Dendritic cell treated with granulocyte-macrophage colony-stimulating factor and Interleukin-4, amounts not matched to agents 40 ng/mL and 50 ng/mL, for 4 days (primary cell): Measurements from ENCODE around the gene ITPK1.

Experiments used
- H3K27ac Mint-ChIP-seq: one replicate; pipeline ENCODE4 v1.8.0; 2022; ENCODE audit warnings: mild to moderate bottlenecking, mixed read lengths
- H3K27me3 Mint-ChIP-seq: one replicate; pipeline ENCODE4 v1.8.0; 2022; ENCODE audit warnings: mild to moderate bottlenecking, mixed read lengths
- H3K36me3 Mint-ChIP-seq: one replicate; pipeline ENCODE4 v1.8.0; 2022; ENCODE audit warnings: low read depth, mixed read lengths
- H3K4me1 Mint-ChIP-seq: one replicate; pipeline ENCODE4 v1.8.0; 2022; ENCODE audit warnings: low read depth, mixed read lengths
- H3K4me3 Mint-ChIP-seq: one replicate; pipeline ENCODE4 v1.8.0; 2022; ENCODE audit warnings: mild to moderate bottlenecking, moderate library complexity, mixed read lengths
- H3K9me3 Mint-ChIP-seq: one replicate; pipeline ENCODE4 v1.8.0; 2022; ENCODE audit warnings: mixed read lengths
- intact Hi-C: fragments of 100-400 bp; cut with micrococcal nuclease; formaldehyde crosslinking; loops from one replicate; pipeline ENCODE4 v1.15.0; 2022

The ITPK1 gene

GRCh38 chr14:93049867-93050331 lies 65.8 kb downstream of the ITPK1 start:
- H3K27ac Mint-ChIP-seq: peak overlapping the region; percentile 22
- H3K4me3 Mint-ChIP-seq: no peak overlapping the region
- no peaks in the 10 kb centered on the region for H3K27me3 Mint-ChIP-seq
- intact Hi-C loops: no loop called here
- peaks cover 66% of the 10 kb centered on the region for H3K36me3 Mint-ChIP-seq
- H3K9me3 Mint-ChIP-seq: no peaks in the 10 kb centered on the region
- peaks cover 74% of the 10 kb centered on the region for H3K4me1 Mint-ChIP-seq

- Mint-ChIP-seq H3K36me3 (peaks cover 63% of the 10 kb centered on the region), H3K4me1 (peaks cover 77% of the 10 kb centered on the region), H3K4me3 (no peak overlapping the region), H3K27me3 (no peaks in the 10 kb centered on the region), H3K27ac (peak overlapping the region; percentile 20), H3K9me3 (no peaks in the 10 kb centered on the region)
- intact Hi-C loops: no loop called here
Observed at GRCh38 chr14:93049315-93049714, 66.4 kb downstream of the ITPK1 start.

GRCh38 chr14:93048843-93049242 lies 66.9 kb downstream of the ITPK1 start:
- Mint-ChIP-seq H3K9me3 (no peaks in the 10 kb centered on the region), H3K4me3 (no peak overlapping the region), H3K4me1 (peaks cover 78% of the 10 kb centered on the region), H3K27ac (peak overlapping the region; percentile 20), H3K27me3 (no peaks in the 10 kb centered on the region), H3K36me3 (peaks cover 63% of the 10 kb centered on the region)
- intact Hi-C loops: no loop called here

- intact Hi-C loops: loop anchor here (1.0 kb wide), 1 partner anchor 17 kb away; no protein-coding TSS in a partner anchor
- H3K4me3 Mint-ChIP-seq: no peak overlapping the region
- peaks cover 86% of the 10 kb centered on the region for H3K4me1 Mint-ChIP-seq
- no peaks in the 10 kb centered on the region for H3K9me3 Mint-ChIP-seq
- H3K27ac Mint-ChIP-seq: peak overlapping the region; percentile 71
- peaks cover 63% of the 10 kb centered on the region for H3K36me3 Mint-ChIP-seq
- H3K27me3 Mint-ChIP-seq: no peaks in the 10 kb centered on the region
Observed at GRCh38 chr14:93047661-93048060, 68.1 kb downstream of the ITPK1 start.

- H3K27ac Mint-ChIP-seq: peak overlapping the region; percentile 71
- no peaks in the 10 kb centered on the region for H3K9me3 Mint-ChIP-seq
- intact Hi-C loops: loop anchor here (1.0 kb wide), 1 partner anchor 17 kb away; no protein-coding TSS in a partner anchor
- no peaks in the 10 kb centered on the region for H3K27me3 Mint-ChIP-seq
- H3K4me3 Mint-ChIP-seq: no peak overlapping the region
- peaks cover 91% of the 10 kb centered on the region for H3K4me1 Mint-ChIP-seq
- H3K36me3 Mint-ChIP-seq: peaks cover 69% of the 10 kb centered on the region
Observed at GRCh38 chr14:93047157-93047556, 68.6 kb downstream of the ITPK1 start.

GRCh38 chr14:93046705-93047050 lies 69.0 kb downstream of the ITPK1 start:
- intact Hi-C loops: loop anchor here (1.0 kb wide), 1 partner anchor 16 kb away; no protein-coding TSS in a partner anchor
- peaks cover 96% of the 10 kb centered on the region for H3K4me1 Mint-ChIP-seq

GRCh38 chr14:93045965-93046704 lies 69.6 kb downstream of the ITPK1 start:
- intact Hi-C loops: no loop called here
- Mint-ChIP-seq H3K36me3 (peaks cover 59% of the 10 kb centered on the region), H3K27ac (peak overlapping the region; percentile 71), H3K9me3 (no peaks in the 10 kb centered on the region), H3K4me1 (peaks cover 100% of the 10 kb centered on the region), H3K27me3 (no peaks in the 10 kb centered on the region), H3K4me3 (peak overlapping the region; percentile 27)

More at GRCh38 chr14:93046705-93047050, 69.0 kb downstream of the ITPK1 start:
- Mint-ChIP-seq H3K27ac (peak overlapping the region; percentile 71), H3K36me3 (peaks cover 65% of the 10 kb centered on the region), H3K4me3 (no peak overlapping the region), H3K27me3 (no peaks in the 10 kb centered on the region), H3K9me3 (no peaks in the 10 kb centered on the region)

- Mint-ChIP-seq H3K4me3 (no peak overlapping the region), H3K27me3 (no peaks in the 10 kb centered on the region), H3K27ac (peak overlapping the region; percentile 71), H3K4me1 (peaks cover 100% of the 10 kb centered on the region), H3K9me3 (no peaks in the 10 kb centered on the region), H3K36me3 (peaks cover 51% of the 10 kb centered on the region)
- intact Hi-C loops: no loop called here
Observed at GRCh38 chr14:93045211-93045674, 70.5 kb downstream of the ITPK1 start.

- Mint-ChIP-seq H3K27ac (peak overlapping the region; percentile 71), H3K9me3 (no peaks in the 10 kb centered on the region), H3K4me1 (peaks cover 100% of the 10 kb centered on the region)
Observed at GRCh38 chr14:93044556-93044955, 71.2 kb downstream of the ITPK1 start.

GRCh38 chr14:93044121-93044520 lies 71.6 kb downstream of the ITPK1 start:
- H3K36me3 Mint-ChIP-seq: peaks cover 39% of the 10 kb centered on the region
- intact Hi-C loops: no loop called here
- peak overlapping the region; percentile 71 for H3K27ac Mint-ChIP-seq
- no peaks in the 10 kb centered on the region for H3K9me3 Mint-ChIP-seq
- peaks cover 100% of the 10 kb centered on the region for H3K4me1 Mint-ChIP-seq
- H3K27me3 Mint-ChIP-seq: no peaks in the 10 kb centered on the region
- H3K4me3 Mint-ChIP-seq: peak overlapping the region; percentile 35

More at GRCh38 chr14:93044556-93044955, 71.2 kb downstream of the ITPK1 start:
- Mint-ChIP-seq H3K36me3 (peaks cover 44% of the 10 kb centered on the region), H3K27me3 (no peaks in the 10 kb centered on the region), H3K4me3 (peak overlapping the region; percentile 35)
- intact Hi-C loops: no loop called here

- Mint-ChIP-seq H3K36me3 (peaks cover 31% of the 10 kb centered on the region), H3K9me3 (no peaks in the 10 kb centered on the region), H3K27me3 (no peaks in the 10 kb centered on the region), H3K27ac (peak overlapping the region; percentile 71), H3K4me3 (no peak overlapping the region), H3K4me1 (peaks cover 98% of the 10 kb centered on the region)
- intact Hi-C loops: no loop called here
Observed at GRCh38 chr14:93042968-93043940, 72.5 kb downstream of the ITPK1 start.

- Mint-ChIP-seq H3K9me3 (no peaks in the 10 kb centered on the region), H3K36me3 (peaks cover 26% of the 10 kb centered on the region), H3K4me1 (peaks cover 97% of the 10 kb centered on the region), H3K27me3 (no peaks in the 10 kb centered on the region), H3K4me3 (no peak overlapping the region), H3K27ac (peak overlapping the region; percentile 71)
- intact Hi-C loops: no loop called here
Observed at GRCh38 chr14:93041830-93042229, 73.9 kb downstream of the ITPK1 start.

- intact Hi-C loops: no loop called here
- H3K4me3 Mint-ChIP-seq: no peak overlapping the region
- peak overlapping the region; percentile 71 for H3K27ac Mint-ChIP-seq
- H3K27me3 Mint-ChIP-seq: no peaks in the 10 kb centered on the region
- H3K4me1 Mint-ChIP-seq: peaks cover 96% of the 10 kb centered on the region
- H3K36me3 Mint-ChIP-seq: peaks cover 30% of the 10 kb centered on the region
- no peaks in the 10 kb centered on the region for H3K9me3 Mint-ChIP-seq
Observed at GRCh38 chr14:93040982-93041381, 74.7 kb downstream of the ITPK1 start.

GRCh38 chr14:93040443-93040842 lies 75.3 kb downstream of the ITPK1 start:
- Mint-ChIP-seq H3K9me3 (no peaks in the 10 kb centered on the region), H3K27me3 (no peaks in the 10 kb centered on the region), H3K4me3 (no peak overlapping the region), H3K36me3 (peaks cover 28% of the 10 kb centered on the region), H3K27ac (peak overlapping the region; percentile 71), H3K4me1 (peaks cover 94% of the 10 kb centered on the region)
- intact Hi-C loops: no loop called here
